ENCODE data around the gene USP2.

DNA sequence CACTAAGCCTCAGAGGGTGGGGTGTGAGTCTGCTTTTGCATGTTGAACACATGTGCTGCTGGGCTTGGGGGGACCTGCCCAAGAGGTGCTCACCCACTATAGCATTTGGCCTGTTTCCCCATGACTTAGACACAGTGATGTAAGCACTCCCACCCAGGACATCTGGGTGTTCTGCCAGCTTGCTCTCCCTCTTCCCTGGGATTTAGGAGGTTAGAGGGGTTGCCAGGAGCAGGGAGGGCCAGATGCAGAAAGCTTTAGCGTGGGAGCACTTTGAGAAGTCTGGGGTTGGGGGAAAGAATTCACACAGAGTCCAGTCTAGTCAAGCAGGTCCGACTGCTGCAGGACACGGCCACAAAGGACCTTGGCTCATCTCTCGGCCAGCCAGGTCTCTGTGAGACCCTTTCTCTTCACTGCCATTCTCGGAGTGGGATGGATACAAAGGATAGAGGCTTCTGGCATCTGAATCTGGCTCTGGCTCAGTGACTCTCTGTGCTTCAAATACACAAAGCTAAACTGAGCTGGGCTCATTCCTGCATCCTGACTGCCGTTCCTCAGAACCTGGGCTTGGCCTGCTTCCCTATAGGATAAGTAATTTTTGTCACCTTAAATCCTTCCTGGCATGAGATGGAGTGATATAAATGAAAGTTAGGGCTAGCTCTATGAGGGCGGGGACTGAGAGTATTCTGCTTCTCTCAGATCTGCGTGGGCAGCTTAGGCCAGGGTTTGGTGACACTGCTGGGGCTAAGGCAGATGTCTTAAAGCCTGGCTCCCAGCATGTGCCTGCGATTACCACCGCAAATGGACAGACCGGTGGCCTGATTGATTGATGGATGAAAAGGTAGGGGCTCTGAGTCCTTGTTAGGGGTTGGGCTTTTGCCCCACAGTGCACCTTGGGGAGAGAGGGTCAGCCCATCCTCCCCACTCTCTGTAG lies 14.5 kb downstream of the USP2 start:
- TF ChIP-seq, protein P1, sequence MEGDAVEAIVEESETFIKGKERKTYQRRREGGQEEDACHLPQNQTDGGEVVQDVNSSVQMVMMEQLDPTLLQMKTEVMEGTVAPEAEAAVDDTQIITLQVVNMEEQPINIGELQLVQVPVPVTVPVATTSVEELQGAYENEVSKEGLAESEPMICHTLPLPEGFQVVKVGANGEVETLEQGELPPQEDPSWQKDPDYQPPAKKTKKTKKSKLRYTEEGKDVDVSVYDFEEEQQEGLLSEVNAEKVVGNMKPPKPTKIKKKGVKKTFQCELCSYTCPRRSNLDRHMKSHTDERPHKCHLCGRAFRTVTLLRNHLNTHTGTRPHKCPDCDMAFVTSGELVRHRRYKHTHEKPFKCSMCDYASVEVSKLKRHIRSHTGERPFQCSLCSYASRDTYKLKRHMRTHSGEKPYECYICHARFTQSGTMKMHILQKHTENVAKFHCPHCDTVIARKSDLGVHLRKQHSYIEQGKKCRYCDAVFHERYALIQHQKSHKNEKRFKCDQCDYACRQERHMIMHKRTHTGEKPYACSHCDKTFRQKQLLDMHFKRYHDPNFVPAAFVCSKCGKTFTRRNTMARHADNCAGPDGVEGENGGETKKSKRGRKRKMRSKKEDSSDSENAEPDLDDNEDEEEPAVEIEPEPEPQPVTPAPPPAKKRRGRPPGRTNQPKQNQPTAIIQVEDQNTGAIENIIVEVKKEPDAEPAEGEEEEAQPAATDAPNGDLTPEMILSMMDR (IDR thresholded peaks at IDR 0.05), result no peak
- TF ChIP-seq POLR2A (IDR thresholded peaks at IDR 0.05) (no peak), POLR2AphosphoS5 (IDR thresholded peaks at IDR 0.05) (no peak), EP300 (IDR thresholded peaks at IDR 0.05) (no peak)
